Peyer's patch (tissue), 4 donors: ENCODE data around the gene ABHD12.

Experiments
- CTCF ChIP-seq, 6 experiments: fragments of 450-650 bp in 4 of 6; fragments of 200-600 bp in 2 of 6; sonication (generic) in 1 of 6; IDR thresholded peaks; one replicate each; pipeline ENCODE4 v1.5.1; 2017 to 2019; ENCODE audit warnings: antibody characterized with exemption in 6 of 6, mild to moderate bottlenecking in 3 of 6, moderate library complexity in 1 of 6
- POLR2A ChIP-seq, 2 donors: fragments of 450-650 bp; IDR thresholded peaks; one replicate each; pipeline ENCODE4 v1.5.1; 2017; ENCODE audit warnings: antibody characterized with exemption in 2 of 2, mild to moderate bottlenecking in 2 of 2, moderate library complexity in 2 of 2

GRCh38 chr20:25274481-25274880 lies 116.2 kb downstream of the ABHD12 start:
- no peak for TF ChIP-seq CTCF (IDR thresholded peaks at IDR 0.05)
- no peak for TF ChIP-seq POLR2A (IDR thresholded peaks at IDR 0.05)
